HCT116 (cell line): Measurements from ENCODE around the gene ANXA2. TPM values are rescaled to one million over a fixed set of nuclear protein-coding genes. Genes with fewer than 3 reads are reported as not detected.

Experiments
- ATAC-seq: fragments of 200-7000 bp; cut with Tn5 transposase; 2 replicates; pipeline ENCODE4 v1.9.1; 2020; ENCODE audit warnings: mild to moderate bottlenecking, moderate library complexity
- BruUV-seq: library from RNA; stranded (reverse); fragments of 400-500 nt; replicated peaks from 2 replicates; lab custom pipeline; 2021; lab: Mats Ljungman, UMichigan
- CTCF ChIA-PET: fragments of 300-600 bp; sonication (Branson Sonifier 250); formaldehyde crosslinking; loops from one replicate; lab custom pipeline; 2021; ENCODE audit warnings: antibody characterized with exemption; lab: Charles Lee
- POLR2A ChIA-PET: fragments of 300-600, 350-600 bp; sonication (Branson Sonifier 250); formaldehyde crosslinking; loops from one replicate; lab custom pipeline; 2021; ENCODE audit warnings: antibody characterized with exemption; lab: Charles Lee
- RAD21 ChIA-PET, 2 experiments: fragments of 300-600 bp; sonication (Branson Sonifier 250); formaldehyde crosslinking; loops; one replicate each; lab custom pipeline; 2023; ENCODE audit warnings: low total read pairs in 2 of 2; ENCODE audit not compliant: uncharacterized antibody in 2 of 2, unreplicated experiment in 2 of 2, low non-redundant PET in 1 of 2; lab: Charles Lee
- DNase-seq: peaks from one replicate; pipeline ENCODE4 v3.0.0-alpha.2; 2010; ENCODE audit warnings: low read depth, low spot score
- H2AFZ ChIP-seq: fragments of 200-600 bp; shearing (Covaris generic), sonication (generic); 2 replicates; pipeline ENCODE4 v1.6.1; 2017; ENCODE audit warnings: low read depth, mixed run types, mixed read lengths, antibody characterized with exemption, low read length; ENCODE audit not compliant: poor library complexity, severe bottlenecking
- H3K27ac ChIP-seq: 2 replicates; pipeline ENCODE4 v1.5.1; 2012; ENCODE audit warnings: low read depth, low read length
- H3K27me3 ChIP-seq: fragments of 200-600 bp; sonication (generic); 2 replicates; pipeline ENCODE4 v1.6.1; 2016; ENCODE audit warnings: mixed run types, low read length, mixed read lengths; ENCODE audit not compliant: insufficient read depth
- H3K36me3 ChIP-seq, 2 experiments: fragments of 200-500 bp in 1 of 2; fragments of 200-600 bp in 1 of 2; sonication (Bioruptor generic) in 1 of 2; sonication (generic) in 1 of 2; 2 replicates each; pipeline versions ENCODE4 v1.5.1 to v1.6.1; 2014 to 2016; ENCODE audit warnings: low read length in 2 of 2, inconsistent platforms in 1 of 2, mixed read lengths in 1 of 2, mixed run types in 1 of 2; ENCODE audit not compliant: insufficient read depth in 2 of 2, control insufficient read depth in 1 of 2
- H3K4me1 ChIP-seq, 2 experiments: fragments of 200-600 bp in 1 of 2; sonication (generic) in 1 of 2; 2 replicates each; pipeline versions ENCODE4 v1.5.1 to v1.6.1; 2012 to 2017; ENCODE audit warnings: low read length in 2 of 2, inconsistent platforms in 1 of 2, mild to moderate bottlenecking in 1 of 2, mixed read lengths in 1 of 2, mixed run types in 1 of 2, moderate library complexity in 1 of 2; ENCODE audit not compliant: insufficient read depth in 2 of 2, control insufficient read depth in 1 of 2
- H3K4me2 ChIP-seq: fragments of 200-600 bp; sonication (generic); 2 replicates; pipeline ENCODE4 v1.6.1; 2017; ENCODE audit warnings: mixed run types, low read length, mixed read lengths
- H3K4me3 ChIP-seq, 2 experiments: fragments of 200-600 bp in 1 of 2; sonication (generic) in 1 of 2; replicated peaks in 1 of 2; 2 replicates each; pipeline ENCODE4 v1.5.1; 2011 to 2016; ENCODE audit warnings: low read length in 2 of 2, control low read depth in 1 of 2, low read depth in 1 of 2, mild to moderate bottlenecking in 1 of 2, mixed read lengths in 1 of 2, mixed run types in 1 of 2
- H3K79me2 ChIP-seq: fragments of 200-600 bp; sonication (generic); 2 replicates; pipeline ENCODE4 v1.6.1; 2017; ENCODE audit warnings: mild to moderate bottlenecking, mixed run types, low read length, moderate library complexity, mixed read lengths; ENCODE audit not compliant: insufficient read depth
- H3K9ac ChIP-seq: fragments of 200-600 bp; sonication (generic); 2 replicates; pipeline ENCODE4 v1.6.1; 2016; ENCODE audit warnings: low read length, mixed read lengths
- H3K9me2 ChIP-seq: fragments of 200-600 bp; sonication (generic), shearing (Covaris generic); 2 replicates; pipeline ENCODE4 v1.6.1; 2017; ENCODE audit warnings: mixed run types, mild to moderate bottlenecking, moderate library complexity; ENCODE audit not compliant: insufficient read depth
- H3K9me3 ChIP-seq, 2 experiments: fragments of 200-500 bp in 1 of 2; fragments of 200-600 bp in 1 of 2; sonication (Bioruptor generic) in 1 of 2; sonication (generic) in 1 of 2; 2 replicates each; pipeline ENCODE4 v1.6.1; 2014 to 2017; ENCODE audit warnings: low read length in 2 of 2, mixed read lengths in 2 of 2, inconsistent platforms in 1 of 2, low read depth in 1 of 2, mild to moderate bottlenecking in 1 of 2, mixed run types in 1 of 2, moderate library complexity in 1 of 2; ENCODE audit not compliant: control insufficient read depth in 1 of 2, insufficient read depth in 1 of 2
- H4K20me1 ChIP-seq: fragments of 200-600 bp; sonication (generic), shearing (Covaris generic); 2 replicates; pipeline ENCODE4 v1.6.1; 2017; ENCODE audit warnings: mixed run types, mild to moderate bottlenecking, moderate library complexity; ENCODE audit not compliant: insufficient read depth
- CBX3 ChIP-seq: IDR thresholded peaks from 2 replicates; pipeline ENCODE4 v1.6.1; 2012; ENCODE audit warnings: low read depth
- CEBPB ChIP-seq: IDR thresholded peaks from 2 replicates; pipeline ENCODE4 v1.6.1; 2012; ENCODE audit warnings: low read depth
- EGR1 ChIP-seq: IDR thresholded peaks from 2 replicates; pipeline ENCODE4 v1.6.1; 2012; ENCODE audit warnings: low read depth
- EZH2 ChIP-seq: fragments of 200-600 bp; sonication (generic); IDR thresholded peaks from 2 replicates; pipeline ENCODE4 v1.6.1; 2017; ENCODE audit warnings: antibody characterized with exemption, mixed run types
- FOSL1 ChIP-seq: IDR thresholded peaks from 2 replicates; pipeline ENCODE4 v1.6.1; 2012; ENCODE audit warnings: low read depth
- JUND ChIP-seq: IDR thresholded peaks from 2 replicates; pipeline ENCODE4 v1.6.1; 2012
- POLR2A ChIP-seq: IDR thresholded peaks from 2 replicates; pipeline ENCODE4 v1.7.0; 2011; ENCODE audit warnings: borderline replicate concordance; ENCODE audit not compliant: insufficient read depth, insufficient read length; ENCODE audit errors: extremely low read depth
- POLR2AphosphoS5 ChIP-seq: IDR thresholded peaks from 2 replicates; pipeline ENCODE4 v1.6.1; 2011; ENCODE audit warnings: mild to moderate bottlenecking, low read depth, low read length, moderate library complexity
- SIN3A ChIP-seq: IDR thresholded peaks from 2 replicates; pipeline ENCODE4 v1.6.1; 2012; ENCODE audit warnings: low read depth
- SRF ChIP-seq: IDR thresholded peaks from 2 replicates; pipeline ENCODE4 v1.6.1; 2012; ENCODE audit warnings: low read depth
- TCF7L2 ChIP-seq: IDR thresholded peaks from 2 replicates; pipeline ENCODE4 v1.7.0; 2011; ENCODE audit warnings: borderline replicate concordance, inconsistent platforms; ENCODE audit not compliant: insufficient read depth, insufficient read length; ENCODE audit errors: extremely low read depth
- YY1 ChIP-seq: IDR thresholded peaks from 2 replicates; pipeline ENCODE4 v1.6.1; 2011; ENCODE audit warnings: low read length, low read depth, moderate library complexity, mild to moderate bottlenecking; ENCODE audit not compliant: insufficient replicate concordance; ENCODE audit errors: extremely low read depth
- ZFX ChIP-seq: fragments of 450-650 bp; IDR thresholded peaks from 2 replicates; pipeline ENCODE4 v1.6.1; 2017
- ZNF274 ChIP-seq: fragments of 200-500 bp; sonication (Bioruptor generic); IDR thresholded peaks from 2 replicates; pipeline ENCODE4 v1.6.1; 2014; ENCODE audit warnings: mild to moderate bottlenecking, low read depth, low read length, inconsistent platforms
- intact Hi-C: fragments of 100-400 bp; cut with micrococcal nuclease; formaldehyde crosslinking; loops from 2 replicates; pipeline ENCODE4 v1.10.0; 2022
- total RNA-seq: library from RNA; stranded (reverse); gene quantifications from one replicate; pipeline ENCODE4 v1.2.1, GENCODE V29; 2021; ENCODE audit not compliant: unreplicated experiment
- TF ChIP-seq, protein P1 (sequence below): IDR thresholded peaks from 2 replicates; pipeline ENCODE4 v1.6.1; 2012; ENCODE audit warnings: low read depth
- TF ChIP-seq, protein P2 (sequence below): IDR thresholded peaks from 2 replicates; pipeline ENCODE4 v1.6.1; 2012
- TF ChIP-seq, protein P3 (sequence below), 3 experiments: fragments of 200-600 bp in 1 of 3; sonication (generic) in 1 of 3; IDR thresholded peaks in 2 of 3; conservative IDR thresholded peaks in 1 of 3; 2 replicates each; pipeline ENCODE4 v1.5.1; 2012 to 2017; ENCODE audit warnings: low read depth in 2 of 3, low read length in 2 of 3, antibody characterized with exemption in 1 of 3, borderline replicate concordance in 1 of 3, control low read depth in 1 of 3, mild to moderate bottlenecking in 1 of 3, mixed read lengths in 1 of 3, mixed run types in 1 of 3, moderate library complexity in 1 of 3; ENCODE audit not compliant: insufficient read depth in 1 of 3

ANXA2 gene
- total RNA-seq, 1 experiment from 2014 or later: 1,298 TPM

DNA sequence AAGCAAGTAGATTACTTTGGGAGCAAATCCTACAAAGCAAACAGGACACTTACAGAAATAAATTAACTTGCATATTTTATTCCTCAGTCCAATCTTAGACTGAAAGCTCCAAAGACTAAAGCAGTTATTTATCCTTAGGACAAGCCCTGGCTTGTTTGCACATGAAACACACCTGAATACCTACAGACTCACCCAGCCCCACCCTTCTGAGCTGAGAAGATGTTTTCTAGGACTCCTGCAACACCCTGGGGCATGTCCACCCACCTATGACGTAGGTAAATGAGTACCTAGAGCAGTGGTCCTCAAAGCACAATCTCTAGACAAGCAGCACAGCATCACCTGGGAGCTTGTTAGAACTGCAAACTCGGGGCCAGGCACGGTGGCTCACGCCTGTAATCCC, 80.8 kb downstream of the ANXA2 start (continued):
- TF ChIP-seq, protein P1, sequence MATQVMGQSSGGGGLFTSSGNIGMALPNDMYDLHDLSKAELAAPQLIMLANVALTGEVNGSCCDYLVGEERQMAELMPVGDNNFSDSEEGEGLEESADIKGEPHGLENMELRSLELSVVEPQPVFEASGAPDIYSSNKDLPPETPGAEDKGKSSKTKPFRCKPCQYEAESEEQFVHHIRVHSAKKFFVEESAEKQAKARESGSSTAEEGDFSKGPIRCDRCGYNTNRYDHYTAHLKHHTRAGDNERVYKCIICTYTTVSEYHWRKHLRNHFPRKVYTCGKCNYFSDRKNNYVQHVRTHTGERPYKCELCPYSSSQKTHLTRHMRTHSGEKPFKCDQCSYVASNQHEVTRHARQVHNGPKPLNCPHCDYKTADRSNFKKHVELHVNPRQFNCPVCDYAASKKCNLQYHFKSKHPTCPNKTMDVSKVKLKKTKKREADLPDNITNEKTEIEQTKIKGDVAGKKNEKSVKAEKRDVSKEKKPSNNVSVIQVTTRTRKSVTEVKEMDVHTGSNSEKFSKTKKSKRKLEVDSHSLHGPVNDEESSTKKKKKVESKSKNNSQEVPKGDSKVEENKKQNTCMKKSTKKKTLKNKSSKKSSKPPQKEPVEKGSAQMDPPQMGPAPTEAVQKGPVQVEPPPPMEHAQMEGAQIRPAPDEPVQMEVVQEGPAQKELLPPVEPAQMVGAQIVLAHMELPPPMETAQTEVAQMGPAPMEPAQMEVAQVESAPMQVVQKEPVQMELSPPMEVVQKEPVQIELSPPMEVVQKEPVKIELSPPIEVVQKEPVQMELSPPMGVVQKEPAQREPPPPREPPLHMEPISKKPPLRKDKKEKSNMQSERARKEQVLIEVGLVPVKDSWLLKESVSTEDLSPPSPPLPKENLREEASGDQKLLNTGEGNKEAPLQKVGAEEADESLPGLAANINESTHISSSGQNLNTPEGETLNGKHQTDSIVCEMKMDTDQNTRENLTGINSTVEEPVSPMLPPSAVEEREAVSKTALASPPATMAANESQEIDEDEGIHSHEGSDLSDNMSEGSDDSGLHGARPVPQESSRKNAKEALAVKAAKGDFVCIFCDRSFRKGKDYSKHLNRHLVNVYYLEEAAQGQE: no peak
- TF ChIP-seq SIN3A (no peak), ZFX (no peak), POLR2A (no peak), CEBPB (no peak), FOSL1 (no peak), SRF (no peak)

DNA sequence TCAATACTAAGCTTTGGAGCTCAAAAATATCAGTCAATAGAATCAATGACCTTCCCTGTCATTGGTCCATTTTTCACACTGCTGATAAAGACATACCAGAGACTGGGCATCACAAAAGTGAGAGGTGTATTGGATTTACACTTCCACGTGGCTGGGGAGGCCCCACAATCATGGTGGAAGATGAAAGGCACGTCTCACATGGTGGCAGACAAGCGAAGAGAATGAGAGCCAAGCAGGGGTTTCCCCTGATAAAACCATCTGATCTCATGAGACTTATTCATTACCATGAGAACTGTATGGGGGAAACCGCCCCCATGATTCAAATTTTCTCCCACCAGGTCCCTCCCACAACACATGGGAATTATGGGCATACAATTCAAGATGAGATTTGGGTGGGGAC, 81.9 kb downstream of the ANXA2 start:
- H3K9ac ChIP-seq: no peak overlapping the region
- no peak overlapping the region for H3K4me2 ChIP-seq
- H2AFZ ChIP-seq: no peak overlapping the region
- ChIA-PET POLR2A (no interaction called here), CTCF (no interaction called here), RAD21 (no interaction called here)
- no peaks in the 10 kb centered on the region for H3K9me3 ChIP-seq
- H3K36me3 ChIP-seq: no peaks in the 10 kb centered on the region
- H3K4me3 ChIP-seq: no peak overlapping the region
- peaks cover 0 to 4% of the 10 kb centered on the region in 2 experiments; a peak in 1 of 4 replicates for H3K4me1 ChIP-seq
- no peaks in the 10 kb centered on the region for H3K79me2 ChIP-seq
- intact Hi-C loops: no loop called here
- H3K9me2 ChIP-seq: no peaks in the 10 kb centered on the region
- no peak for DNase-seq
- ATAC-seq: no peak
- no peak overlapping the region for H3K27ac ChIP-seq
- BruUV-seq: no TSS peak
- H4K20me1 ChIP-seq: no peaks in the 10 kb centered on the region
- no peaks in the 10 kb centered on the region; the same call in 1 of the 2 replicates for H3K27me3 ChIP-seq
- TF ChIP-seq YY1: no peak
- TF ChIP-seq, protein P1: no peak
- no peak for TF ChIP-seq TCF7L2
- no peak for TF ChIP-seq JUND
- TF ChIP-seq, protein P2, sequence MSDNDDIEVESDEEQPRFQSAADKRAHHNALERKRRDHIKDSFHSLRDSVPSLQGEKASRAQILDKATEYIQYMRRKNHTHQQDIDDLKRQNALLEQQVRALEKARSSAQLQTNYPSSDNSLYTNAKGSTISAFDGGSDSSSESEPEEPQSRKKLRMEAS: no peak
- TF ChIP-seq CBX3: no peak
- TF ChIP-seq EZH2: no peak
- TF ChIP-seq ZNF274: no peak
- no peak for TF ChIP-seq SIN3A
- TF ChIP-seq POLR2AphosphoS5: no peak
- TF ChIP-seq EGR1: no peak
- TF ChIP-seq, protein P3, sequence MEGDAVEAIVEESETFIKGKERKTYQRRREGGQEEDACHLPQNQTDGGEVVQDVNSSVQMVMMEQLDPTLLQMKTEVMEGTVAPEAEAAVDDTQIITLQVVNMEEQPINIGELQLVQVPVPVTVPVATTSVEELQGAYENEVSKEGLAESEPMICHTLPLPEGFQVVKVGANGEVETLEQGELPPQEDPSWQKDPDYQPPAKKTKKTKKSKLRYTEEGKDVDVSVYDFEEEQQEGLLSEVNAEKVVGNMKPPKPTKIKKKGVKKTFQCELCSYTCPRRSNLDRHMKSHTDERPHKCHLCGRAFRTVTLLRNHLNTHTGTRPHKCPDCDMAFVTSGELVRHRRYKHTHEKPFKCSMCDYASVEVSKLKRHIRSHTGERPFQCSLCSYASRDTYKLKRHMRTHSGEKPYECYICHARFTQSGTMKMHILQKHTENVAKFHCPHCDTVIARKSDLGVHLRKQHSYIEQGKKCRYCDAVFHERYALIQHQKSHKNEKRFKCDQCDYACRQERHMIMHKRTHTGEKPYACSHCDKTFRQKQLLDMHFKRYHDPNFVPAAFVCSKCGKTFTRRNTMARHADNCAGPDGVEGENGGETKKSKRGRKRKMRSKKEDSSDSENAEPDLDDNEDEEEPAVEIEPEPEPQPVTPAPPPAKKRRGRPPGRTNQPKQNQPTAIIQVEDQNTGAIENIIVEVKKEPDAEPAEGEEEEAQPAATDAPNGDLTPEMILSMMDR (IDR thresholded peaks at IDR 0.05 in 2 of 3, conservative IDR thresholded peaks at IDR 0.05 in 1 of 3; ENCODE audit: borderline replicate concordance in 1 of 3, insufficient read depth in 1 of 3, low read depth in 2 of 3, low read length in 2 of 3): no peak
- no peak for TF ChIP-seq FOSL1
